ENCODE results near the gene C16orf89. TPM values are rescaled to one million over a fixed set of nuclear protein-coding genes. Genes with fewer than 3 reads are reported as not detected.
"Not testable (repeated sequence)": the region's sequence is repeated elsewhere in the genome, so short reads cannot be mapped to it uniquely, and the experiment has no call there.

C16orf89 gene
- total RNA-seq, 4 donors from 2014 or later: not detected

- DNase-seq: peak; percentile 45 to 61
- H3K27ac ChIP-seq: peak overlapping the region; percentile 78 to 89 (median 86)
- ATAC-seq; in situ Hi-C loops (cut with MboI; ENCODE audit: low sequenced_read_pairs in 4 of 4); H3K4me1 ChIP-seq; H3K27me3 ChIP-seq; H3K36me3 ChIP-seq; H3K9me3 ChIP-seq: not testable (repeated sequence)
- intact Hi-C loops (cut with DNase I; ENCODE audit: low total_unique reads): loop anchor here (10.0 kb wide), 1 partner anchor 254 kb away; the partner anchor contains the start of genes GLYR1 and UBN1
- peak overlapping the region; percentile 77 to 88 (median 79) for H3K4me3 ChIP-seq
- TF ChIP-seq POLR2A (IDR thresholded peaks at IDR 0.05): peak in 1 of 2 donors; percentile 42
These were observed 32.7 kb upstream of the C16orf89 start for GRCh38 chr16:5098221-5099159.

DNA sequence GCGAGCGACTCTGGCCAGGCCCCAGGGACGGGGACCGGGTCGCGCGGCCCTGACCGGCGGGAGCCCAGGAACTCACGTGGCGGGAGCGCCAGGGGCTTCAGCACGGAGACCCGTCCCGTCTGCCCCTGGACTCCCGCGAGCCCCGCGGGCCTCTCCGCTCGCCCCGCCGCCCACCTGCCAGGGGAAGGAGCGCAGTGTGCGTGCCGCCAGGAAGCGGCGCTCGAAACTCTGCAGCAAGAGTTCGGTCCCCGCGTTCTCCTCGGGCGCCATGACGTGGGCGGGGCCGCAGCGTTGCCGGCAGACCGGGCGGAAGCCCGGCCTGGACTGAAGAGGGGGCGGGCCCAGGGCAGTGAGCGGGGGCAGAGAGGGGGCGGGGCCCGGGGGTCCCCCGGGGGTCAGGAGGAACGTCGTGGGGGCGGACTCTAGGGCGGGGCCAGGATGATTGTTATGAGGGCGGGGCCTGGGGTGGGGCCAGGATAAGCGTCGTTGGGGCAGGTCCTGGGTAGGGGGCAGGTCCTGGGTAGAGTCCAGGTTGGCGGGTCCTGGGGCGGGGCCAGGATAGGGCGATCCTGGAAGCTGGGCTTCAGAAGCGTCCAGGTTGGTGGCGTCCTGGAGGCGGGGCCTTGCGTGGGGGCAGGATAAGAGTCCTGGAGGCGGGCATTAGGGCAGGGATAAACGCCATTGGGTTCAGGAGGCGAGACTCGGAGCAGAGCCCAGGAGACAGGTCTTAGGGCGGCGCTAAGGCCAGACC, 31.9 kb upstream of the C16orf89 start, which contains the start of gene EEF2KMT:
Gene EEF2KMT, minus strand, starts transcription at position 326 of the 751 bp plus-strand sequence. Its CDS starts 56 bp downstream, at position 270.
- H3K27me3 ChIP-seq; H3K9me3 ChIP-seq; H3K36me3 ChIP-seq; in situ Hi-C loops (cut with MboI; ENCODE audit: low sequenced_read_pairs in 4 of 4); H3K4me1 ChIP-seq: not testable (repeated sequence)
- Histone ChIP-seq H3K4me3 (peak within 1 kb of the TSS; percentile 77 to 88 (median 79)), H3K27ac (peak within 1 kb of the TSS; percentile 78 to 89 (median 86))
- ATAC-seq (peak; percentile 100), DNase-seq (peak; percentile 99 to 100)
- intact Hi-C loops (cut with DNase I; ENCODE audit: low total_unique reads): loop anchor here (10.0 kb wide), 1 partner anchor 253 kb away; the partner anchor contains the start of genes GLYR1 and UBN1
- peak; percentile 23 to 31 for TF ChIP-seq POLR2A (IDR thresholded peaks at IDR 0.05)

DNA sequence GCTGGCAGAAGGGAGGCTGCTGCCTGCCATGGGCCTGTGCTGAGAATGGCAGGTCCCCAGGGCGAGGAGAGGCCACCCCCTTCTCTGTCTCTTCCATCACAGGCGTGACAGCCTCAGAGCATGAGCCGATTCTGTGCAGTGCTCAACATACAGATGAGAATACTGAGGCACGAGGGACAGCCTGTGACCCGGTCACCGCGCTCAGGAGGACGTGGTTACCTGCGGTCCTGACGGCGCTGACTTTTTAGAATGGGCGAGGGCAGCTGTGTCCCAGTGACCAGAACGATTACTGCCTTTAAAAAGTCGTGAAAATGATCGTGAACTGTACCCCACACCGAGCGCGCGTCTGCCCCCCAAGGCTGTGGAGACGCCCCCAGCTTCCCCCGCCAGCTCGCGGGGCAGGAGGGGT, 31.3 kb upstream of the C16orf89 start:
- in situ Hi-C loops (cut with MboI; ENCODE audit: low sequenced_read_pairs in 4 of 4); H3K4me1 ChIP-seq; H3K9me3 ChIP-seq; H3K27me3 ChIP-seq; ATAC-seq; H3K36me3 ChIP-seq: not testable (repeated sequence)
- intact Hi-C loops (cut with DNase I; ENCODE audit: low total_unique reads): loop anchor here (10.0 kb wide), 1 partner anchor 252 kb away; the partner anchor contains the start of genes GLYR1 and UBN1
- peak in 1 of 2 donors; percentile 28 for DNase-seq
- Histone ChIP-seq H3K4me3 (peak overlapping the region; percentile 74 to 88 (median 78)), H3K27ac (peak overlapping the region; percentile 78 to 87 (median 86))

DNA sequence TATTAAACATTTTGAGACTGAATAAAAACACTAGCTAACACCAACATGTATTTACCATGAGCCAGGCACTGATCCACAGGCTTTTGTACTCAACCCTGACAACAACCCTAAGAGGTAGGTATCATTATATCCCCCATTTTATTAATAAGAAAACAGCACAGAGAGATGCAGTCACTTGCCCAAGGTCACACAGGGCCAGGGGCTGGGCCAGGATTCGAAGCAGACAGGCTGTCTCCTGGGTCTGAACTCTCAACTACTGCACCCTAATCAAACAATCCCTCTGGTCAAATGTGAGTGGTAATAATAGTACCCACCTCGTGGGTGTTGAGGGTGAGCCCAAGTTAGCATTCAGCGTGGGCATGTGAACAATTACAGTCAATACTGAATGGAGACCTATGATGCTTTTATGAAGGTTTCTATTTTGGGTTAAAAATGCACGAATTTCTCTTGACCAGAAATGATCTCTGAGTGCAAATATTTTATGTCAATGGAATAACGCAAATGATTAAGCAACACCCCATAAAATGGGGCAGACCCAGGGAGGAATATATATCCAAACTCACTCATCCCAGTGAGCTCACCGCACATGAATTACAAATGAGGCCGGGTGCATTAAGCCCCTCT, 30.8 kb upstream of the C16orf89 start:
- in situ Hi-C loops (cut with MboI; ENCODE audit: low sequenced_read_pairs in 4 of 4); H3K4me1 ChIP-seq; DNase-seq; H3K9me3 ChIP-seq; H3K36me3 ChIP-seq; H3K27me3 ChIP-seq; ATAC-seq: not testable (repeated sequence)
- intact Hi-C loops (cut with DNase I; ENCODE audit: low total_unique reads): loop anchor here (10.0 kb wide), 1 partner anchor 252 kb away; the partner anchor contains the start of genes GLYR1 and UBN1
- H3K4me3 ChIP-seq: peak overlapping the region in 3 of 4 donors; percentile 74 to 78 (median 77)
- peak overlapping the region; percentile 78 to 87 (median 86) for H3K27ac ChIP-seq

DNA sequence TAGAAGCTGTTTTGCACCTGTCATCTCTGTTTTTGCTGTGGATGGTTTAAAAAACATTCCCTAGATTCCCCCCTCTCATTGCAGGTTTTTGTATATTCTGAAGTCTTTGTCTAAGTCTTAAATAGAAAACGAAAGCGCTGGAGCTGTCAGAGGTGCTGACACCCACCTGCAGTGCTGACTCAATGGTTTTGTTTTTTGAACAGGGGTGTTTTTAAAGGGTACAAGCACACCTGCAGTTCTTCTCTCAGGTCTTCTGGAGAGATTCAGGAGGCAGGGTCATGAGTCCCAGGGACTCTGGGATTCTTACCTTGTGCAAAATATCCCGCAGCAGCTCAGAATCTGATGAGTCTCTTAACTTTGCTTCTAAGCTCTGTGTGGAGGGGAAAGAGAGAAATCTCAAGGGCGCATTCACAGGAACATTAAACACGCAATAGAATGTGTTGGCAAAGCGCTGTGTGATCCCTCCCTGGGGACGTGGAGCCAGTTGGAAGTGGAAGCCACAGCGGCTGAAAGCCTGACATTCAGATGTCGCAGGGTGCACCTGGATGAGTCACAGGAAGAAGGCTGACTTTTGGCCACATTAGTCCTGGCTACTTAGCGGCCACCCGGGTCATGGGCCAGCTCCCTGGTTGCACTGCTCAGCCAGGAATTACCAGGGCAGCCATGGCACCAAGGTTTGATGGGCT, 29.5 kb upstream of the C16orf89 start:
- H3K27me3 ChIP-seq; H3K36me3 ChIP-seq; H3K4me3 ChIP-seq; ATAC-seq; H3K27ac ChIP-seq; in situ Hi-C loops (cut with MboI; ENCODE audit: low sequenced_read_pairs in 4 of 4); DNase-seq; H3K4me1 ChIP-seq; H3K9me3 ChIP-seq: not testable (repeated sequence)
- intact Hi-C loops (cut with DNase I; ENCODE audit: low total_unique reads): loop anchor here (10.0 kb wide), 1 partner anchor 250 kb away; the partner anchor contains the start of genes GLYR1 and UBN1

- H3K4me3 ChIP-seq; H3K9me3 ChIP-seq; H3K27me3 ChIP-seq; H3K27ac ChIP-seq; DNase-seq; in situ Hi-C loops (cut with MboI; ENCODE audit: low sequenced_read_pairs in 4 of 4); H3K36me3 ChIP-seq; H3K4me1 ChIP-seq; ATAC-seq: not testable (repeated sequence)
- intact Hi-C loops (cut with DNase I; ENCODE audit: low total_unique reads): loop anchor here (10.0 kb wide), 1 partner anchor 249 kb away; the partner anchor contains the start of genes GLYR1 and UBN1
These were observed 28.0 kb upstream of the C16orf89 start for GRCh38 chr16:5093746-5094145.

DNA sequence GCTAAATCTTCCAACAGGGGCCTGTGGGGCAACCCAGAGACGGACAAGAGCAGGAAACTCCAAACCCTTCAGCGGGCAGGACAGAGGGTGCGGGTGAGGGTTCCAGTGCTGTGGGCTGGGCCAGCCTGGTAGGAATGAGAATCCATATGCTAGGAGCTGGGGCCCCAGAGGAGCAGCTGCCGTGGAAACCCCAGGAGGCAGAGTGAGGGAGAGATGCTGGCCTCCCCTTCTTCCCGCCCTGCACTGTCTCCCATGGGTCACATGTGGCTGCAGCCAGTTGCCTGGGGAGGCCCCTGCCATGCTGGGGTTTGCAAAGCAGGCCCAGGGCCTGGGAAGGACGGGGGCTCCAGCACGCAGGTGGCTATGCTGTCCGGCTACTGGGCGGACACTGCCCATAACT, 27.3 kb upstream of the C16orf89 start:
- H3K27me3 ChIP-seq; H3K36me3 ChIP-seq; DNase-seq; ATAC-seq; H3K4me1 ChIP-seq; in situ Hi-C loops (cut with MboI; ENCODE audit: low sequenced_read_pairs in 4 of 4); H3K4me3 ChIP-seq; H3K9me3 ChIP-seq; H3K27ac ChIP-seq: not testable (repeated sequence)
- intact Hi-C loops (cut with DNase I; ENCODE audit: low total_unique reads): loop anchor here (10.0 kb wide), 1 partner anchor 248 kb away; the partner anchor contains the start of genes GLYR1 and UBN1

DNA sequence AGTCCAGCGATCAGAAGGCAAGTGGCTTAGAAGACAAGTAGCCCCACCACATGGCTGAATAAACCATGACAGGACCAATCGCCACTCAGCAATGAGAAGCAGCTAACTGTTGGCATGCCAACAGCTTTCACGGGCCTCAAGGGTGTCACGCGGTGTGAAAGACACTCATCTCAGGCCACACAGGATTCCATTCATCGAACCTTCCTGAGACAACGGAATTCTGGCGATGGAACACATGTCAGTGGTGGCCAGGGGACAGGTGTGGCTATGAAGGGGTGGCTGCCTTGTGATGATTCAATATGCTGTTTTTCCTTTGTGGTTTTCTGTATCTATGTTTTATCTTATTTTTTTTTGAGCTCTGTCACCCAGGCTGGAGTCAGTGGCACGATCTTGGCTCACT, 24.8 kb upstream of the C16orf89 start:
- ATAC-seq; DNase-seq; H3K4me1 ChIP-seq; H3K27ac ChIP-seq; in situ Hi-C loops (cut with MboI; ENCODE audit: low sequenced_read_pairs in 4 of 4); H3K4me3 ChIP-seq; H3K9me3 ChIP-seq; H3K27me3 ChIP-seq: not testable (repeated sequence)
- intact Hi-C loops (cut with DNase I; ENCODE audit: low total_unique reads): loop anchor here (10.0 kb wide), 1 partner anchor 246 kb away; the partner anchor contains the start of genes GLYR1 and UBN1
- H3K36me3 ChIP-seq: peaks cover 0 to 11% of the 10 kb centered on the region in 2 donors

DNA sequence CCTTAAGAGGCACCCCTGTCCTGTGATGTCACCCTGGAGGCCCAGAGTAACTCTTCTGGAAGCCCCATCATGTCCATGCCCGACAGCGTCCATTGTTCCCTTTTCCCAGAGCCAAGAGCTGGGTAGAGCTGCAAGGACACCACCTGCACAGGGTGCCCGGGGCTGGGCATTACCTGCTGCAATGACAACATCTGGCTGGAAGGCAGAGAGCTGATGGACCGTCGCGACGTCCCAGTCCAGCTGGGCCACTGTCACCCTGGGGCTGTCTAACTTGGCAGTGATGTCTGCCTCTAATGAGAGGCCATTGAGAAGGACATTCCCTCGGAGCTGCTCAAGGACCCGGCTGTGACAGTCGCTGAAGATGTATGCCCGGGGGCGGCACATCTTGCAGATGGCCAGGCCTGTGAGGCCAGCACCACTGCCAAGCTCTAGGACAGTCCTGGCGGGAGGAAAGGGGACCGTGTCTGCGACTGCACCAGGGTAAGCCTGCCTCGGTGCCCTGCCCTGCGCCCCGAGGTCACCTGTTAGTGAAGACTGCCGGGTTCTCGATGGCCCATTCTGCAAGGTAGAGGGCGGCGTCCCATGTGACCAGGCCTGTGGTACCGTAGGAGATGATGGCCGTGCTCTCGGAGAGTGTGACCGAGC, 24.3 kb upstream of the C16orf89 start:
- DNase-seq; H3K4me1 ChIP-seq; H3K9me3 ChIP-seq; H3K27ac ChIP-seq; H3K4me3 ChIP-seq; in situ Hi-C loops (cut with MboI; ENCODE audit: low sequenced_read_pairs in 4 of 4); ATAC-seq; H3K27me3 ChIP-seq: not testable (repeated sequence)
- intact Hi-C loops (cut with DNase I; ENCODE audit: low total_unique reads): loop anchor here (10.0 kb wide), 1 partner anchor 245 kb away; the partner anchor contains the start of genes GLYR1 and UBN1
- H3K36me3 ChIP-seq: peaks cover 0 to 16% of the 10 kb centered on the region in 2 donors

GRCh38 chr16:5088936-5089335, 23.2 kb upstream of the C16orf89 start:
- H3K27me3 ChIP-seq; intact Hi-C loops (cut with DNase I; ENCODE audit: low total_unique reads); in situ Hi-C loops (cut with MboI; ENCODE audit: low sequenced_read_pairs in 4 of 4); H3K4me3 ChIP-seq; ATAC-seq; H3K9me3 ChIP-seq; H3K27ac ChIP-seq; DNase-seq; H3K4me1 ChIP-seq: not testable (repeated sequence)
- peaks cover 0 to 18% of the 10 kb centered on the region in 2 donors for H3K36me3 ChIP-seq

Measured in gastrocnemius medialis (tissue), 4 donors.